Nephron progenitor cell (in vitro differentiated cells): ENCODE data around the gene ITGA2B.
"Not testable (repeated sequence)": the region's sequence is repeated elsewhere in the genome, so short reads cannot be mapped to it uniquely, and the experiment has no call there.

Source experiments
- DNase-seq: peaks from one replicate; pipeline ENCODE4 v3.0.0; 2021
- H3K27ac Mint-ChIP-seq: 2 replicates; pipeline ENCODE4 v1.8.0; 2021; ENCODE audit warnings: mild to moderate bottlenecking, moderate library complexity, mixed read lengths
- H3K27me3 Mint-ChIP-seq: 2 replicates; pipeline ENCODE4 v1.8.0; 2021; ENCODE audit warnings: mild to moderate bottlenecking, low read depth, mixed read lengths; ENCODE audit not compliant: poor library complexity
- H3K36me3 Mint-ChIP-seq: 2 replicates; pipeline ENCODE4 v1.8.0; 2021; ENCODE audit warnings: low read depth, mixed read lengths
- H3K4me1 Mint-ChIP-seq: 2 replicates; pipeline ENCODE4 v1.8.0; 2021; ENCODE audit warnings: mixed read lengths
- H3K4me3 Mint-ChIP-seq: 2 replicates; pipeline ENCODE4 v1.8.0; 2021; ENCODE audit warnings: mild to moderate bottlenecking, moderate library complexity, mixed read lengths
- H3K9me3 Mint-ChIP-seq: 2 replicates; pipeline ENCODE4 v1.8.0; 2021; ENCODE audit warnings: mild to moderate bottlenecking, moderate library complexity, mixed read lengths
- CTCF ChIP-seq: fragments of 200-600 bp; sonication (generic); IDR thresholded peaks from 2 replicates; pipeline ENCODE4 v1.5.0; 2021; ENCODE audit warnings: antibody characterized with exemption

Gene ITGA2B

DNA sequence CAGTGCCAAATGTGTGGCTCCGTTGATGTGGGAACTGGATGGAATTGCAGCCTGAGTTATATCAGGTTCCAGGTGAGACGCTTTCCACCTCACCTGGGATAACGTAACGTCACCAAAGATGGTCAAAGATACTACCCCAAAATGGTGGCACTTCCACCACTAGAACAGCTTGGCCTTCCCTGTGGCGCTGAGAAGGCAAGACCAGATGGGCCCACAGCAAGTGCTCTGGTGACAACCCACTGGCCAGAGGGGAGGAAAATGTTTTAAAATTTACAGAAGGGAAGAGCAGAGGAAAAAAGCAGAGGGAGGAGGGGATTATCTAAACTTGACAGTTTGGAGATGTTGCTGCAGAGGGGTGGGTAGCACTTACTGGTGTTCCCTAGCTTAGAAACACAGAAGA lies 7.5 kb upstream of the ITGA2B start:
- Mint-ChIP-seq H3K4me3 (no peak overlapping the region), H3K9me3 (no peaks in the 10 kb centered on the region), H3K36me3 (peaks cover 46% of the 10 kb centered on the region), H3K27ac (no peak overlapping the region), H3K4me1 (no peaks in the 10 kb centered on the region), H3K27me3 (no peaks in the 10 kb centered on the region)
- no peak for TF ChIP-seq CTCF
- no peak for DNase-seq

GRCh38 chr17:44394833-44395232 lies 5.4 kb upstream of the ITGA2B start:
- TF ChIP-seq CTCF, result no peak
- Mint-ChIP-seq H3K9me3 (no peaks in the 10 kb centered on the region), H3K4me3 (no peak overlapping the region), H3K27ac (peak overlapping the region; percentile 29), H3K27me3 (no peaks in the 10 kb centered on the region), H3K36me3 (peaks cover 34% of the 10 kb centered on the region), H3K4me1 (peaks cover 9% of the 10 kb centered on the region)
- DNase-seq, result no peak

DNA sequence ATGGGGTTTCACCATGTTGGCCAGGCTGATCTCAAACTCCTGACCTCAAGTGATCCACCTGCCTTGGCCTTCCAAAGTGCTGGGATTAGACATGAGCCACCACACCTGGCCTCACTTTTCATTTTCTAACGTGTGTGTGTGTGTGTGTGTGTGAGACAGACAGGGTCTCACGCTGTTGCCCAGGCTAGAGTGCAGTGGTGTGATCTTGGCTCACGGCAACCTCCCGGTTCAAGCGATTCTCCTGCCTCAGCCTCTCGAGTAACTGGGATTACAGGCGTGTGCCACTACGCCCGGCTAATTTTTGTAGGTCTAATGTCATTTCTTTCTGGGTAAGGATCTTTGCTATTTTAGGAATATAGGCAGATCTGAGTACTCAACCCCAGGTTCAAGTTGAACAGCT lies 4.7 kb upstream of the ITGA2B start:
- Mint-ChIP-seq H3K36me3 (peaks cover 27% of the 10 kb centered on the region), H3K4me1 (peaks cover 14% of the 10 kb centered on the region)
- not testable (repeated sequence) for DNase-seq, H3K9me3 Mint-ChIP-seq, H3K27me3 Mint-ChIP-seq, H3K27ac Mint-ChIP-seq, H3K4me3 Mint-ChIP-seq

DNA sequence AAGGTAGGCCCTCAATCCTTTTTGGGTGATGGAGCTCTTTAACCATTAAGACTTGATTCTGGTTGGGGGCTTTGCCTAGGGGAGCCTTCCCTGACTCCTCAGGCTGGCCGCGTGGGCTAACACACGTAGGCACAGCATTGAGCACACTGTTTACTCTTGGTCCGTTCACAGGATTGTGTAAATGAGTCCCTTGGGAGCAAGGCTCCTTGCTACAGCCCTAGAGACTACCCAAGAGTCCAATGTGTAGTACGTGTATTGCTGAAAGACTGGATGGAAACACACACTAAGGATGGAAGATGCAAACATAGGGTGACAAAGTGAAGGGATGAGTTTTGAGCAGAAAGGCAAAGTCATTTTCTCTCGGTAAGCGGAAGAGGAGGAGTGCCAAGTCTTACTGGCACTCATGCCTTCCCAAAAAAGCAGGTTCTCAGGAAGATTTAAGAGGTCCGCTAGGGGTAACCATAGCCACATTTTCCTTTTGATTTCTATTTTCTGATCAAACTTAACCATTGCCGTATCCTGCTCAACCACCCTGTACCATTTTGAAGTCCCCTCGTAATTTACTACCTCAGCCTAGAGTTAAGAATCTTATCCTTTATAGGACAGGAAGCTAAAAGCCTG lies 911 bp upstream of the ITGA2B start:
- H3K4me3 Mint-ChIP-seq, result no peak overlapping the region
- no peaks in the 10 kb centered on the region for H3K9me3 Mint-ChIP-seq
- H3K27ac Mint-ChIP-seq, result no peak overlapping the region
- no peak for TF ChIP-seq CTCF
- H3K36me3 Mint-ChIP-seq, result no peaks in the 10 kb centered on the region
- peaks cover 21% of the 10 kb centered on the region for H3K4me1 Mint-ChIP-seq
- no peak for DNase-seq
- peaks cover 20% of the 10 kb centered on the region for H3K27me3 Mint-ChIP-seq

- Mint-ChIP-seq H3K4me1 (peaks cover 23% of the 10 kb centered on the region), H3K9me3 (no peaks in the 10 kb centered on the region), H3K27ac (no peak overlapping the region), H3K27me3 (peaks cover 26% of the 10 kb centered on the region), H3K36me3 (no peaks in the 10 kb centered on the region), H3K4me3 (no peak overlapping the region)
- DNase-seq, result no peak
- TF ChIP-seq CTCF, result no peak
Measured at GRCh38 chr17:44389723-44390202, 314 bp upstream of the ITGA2B start.

- DNase-seq, result no peak
- Mint-ChIP-seq H3K27ac (no peak overlapping the region), H3K36me3 (no peaks in the 10 kb centered on the region), H3K9me3 (no peaks in the 10 kb centered on the region), H3K4me1 (peaks cover 30% of the 10 kb centered on the region), H3K27me3 (peaks cover 46% of the 10 kb centered on the region), H3K4me3 (no peak overlapping the region)
- no peak for TF ChIP-seq CTCF
Measured at GRCh38 chr17:44387804-44388203, 1.6 kb downstream of the ITGA2B start.
